ENCODE results near the gene SERPINB4.
"Not testable (repeated sequence)": the region's sequence is repeated elsewhere in the genome, so short reads cannot be mapped to it uniquely, and the experiment has no call there.

SERPINB4 gene

DNA sequence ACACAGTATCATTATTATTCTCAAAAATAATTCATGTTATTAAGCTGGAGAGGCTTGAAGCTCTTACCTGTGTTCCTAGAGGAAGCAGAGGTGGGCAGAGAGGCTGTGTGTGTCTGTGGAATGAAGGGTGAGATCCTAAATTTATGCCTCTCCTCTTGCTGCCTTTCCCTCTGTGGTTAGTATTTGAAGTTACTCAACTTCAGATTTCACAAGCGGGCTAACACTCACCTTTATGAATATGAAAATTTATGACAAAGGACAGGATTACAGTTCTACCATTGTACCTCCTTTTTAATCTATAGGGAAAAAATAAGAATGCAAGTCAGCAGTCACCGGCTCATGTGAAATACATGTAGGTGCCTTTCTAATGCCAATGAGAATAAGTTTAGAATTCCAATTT lies at the start of gene SERPINB4:
Gene SERPINB4 (minus strand): TSS at position 115 of the 400 bp plus-strand sequence. CDS start 679 bp downstream, outside the sequence.
- H3K27ac ChIP-seq: not testable (repeated sequence)

GRCh38 chr18:63689064-63689463 lies 45.0 kb upstream of the SERPINB4 start:
- no peak overlapping the region for H3K27ac ChIP-seq
- TF ChIP-seq CTCF (conservative IDR thresholded peaks at IDR 0.05): no peak
- TF ChIP-seq ZFX (IDR thresholded peaks at IDR 0.05): no peak

GRCh38 chr18:63686871-63687270 lies 42.8 kb upstream of the SERPINB4 start:
- TF ChIP-seq ZFX (IDR thresholded peaks at IDR 0.05): no peak
- TF ChIP-seq CTCF (conservative IDR thresholded peaks at IDR 0.05): no peak

GRCh38 chr18:63684718-63685117 lies 40.7 kb upstream of the SERPINB4 start:
- TF ChIP-seq CTCF (conservative IDR thresholded peaks at IDR 0.05) (no peak), ZFX (IDR thresholded peaks at IDR 0.05) (no peak)
- no peak overlapping the region for H3K27ac ChIP-seq

More at GRCh38 chr18:63686871-63687270, 42.8 kb upstream of the SERPINB4 start:
- H3K27ac ChIP-seq: no peak overlapping the region

GRCh38 chr18:63683890-63684289 lies 39.8 kb upstream of the SERPINB4 start:
- H3K27ac ChIP-seq: no peak overlapping the region
- no peak for TF ChIP-seq ZFX (IDR thresholded peaks at IDR 0.05)
- no peak for TF ChIP-seq CTCF (conservative IDR thresholded peaks at IDR 0.05)

- no peak overlapping the region for H3K27ac ChIP-seq
- no peak for TF ChIP-seq ZFX (IDR thresholded peaks at IDR 0.05)
- no peak for TF ChIP-seq CTCF (conservative IDR thresholded peaks at IDR 0.05)
Observed at GRCh38 chr18:63683152-63683551, 39.1 kb upstream of the SERPINB4 start.

DNA sequence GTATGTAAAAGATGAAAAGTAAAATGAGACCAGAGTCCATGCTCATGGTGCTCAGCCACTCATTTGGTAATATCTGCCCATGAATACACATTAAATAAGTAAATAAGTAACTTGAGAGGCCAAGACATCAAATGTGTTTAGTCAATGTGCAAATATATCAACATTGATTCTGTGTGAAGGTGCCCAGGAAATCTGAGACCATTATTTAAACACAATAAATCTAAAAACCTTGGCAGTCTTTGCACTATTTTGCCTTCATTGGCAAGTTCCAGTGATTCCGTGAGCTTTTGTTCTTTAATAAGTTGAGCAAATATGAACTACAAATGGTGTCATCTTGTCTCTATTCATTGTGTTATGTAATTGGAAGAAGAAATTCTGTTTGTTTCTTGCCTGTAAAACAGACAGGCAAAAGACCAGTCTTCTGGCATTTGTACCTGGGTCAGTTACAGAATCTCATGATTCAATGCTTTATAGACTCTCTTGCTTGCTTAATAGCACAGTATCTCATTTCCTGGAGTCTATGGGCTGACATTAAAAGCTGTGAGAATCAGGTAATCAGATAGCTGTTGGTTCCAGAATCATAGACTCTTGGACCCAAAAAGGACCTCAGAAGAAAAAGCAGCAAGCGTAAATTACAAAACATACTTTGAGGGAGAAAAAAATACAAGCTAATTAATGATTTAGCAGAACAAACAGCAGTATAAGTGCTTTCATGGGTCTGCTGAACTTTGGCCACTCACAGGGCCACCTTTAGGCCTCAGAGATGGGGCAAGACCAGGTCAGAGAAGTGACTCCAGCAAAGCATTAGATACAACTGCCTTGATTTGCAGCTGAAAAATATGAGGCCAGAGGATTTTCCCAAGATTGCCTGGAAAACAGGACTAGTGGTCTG lies 37.6 kb upstream of the SERPINB4 start:
- TF ChIP-seq ZFX (IDR thresholded peaks at IDR 0.05) (no peak), CTCF (conservative IDR thresholded peaks at IDR 0.05) (no peak)
- peak overlapping the region; percentile 74; the same call in 1 of the 2 replicates for H3K27ac ChIP-seq

Measured in C4-2B (cell line).